Mucosa of stomach (tissue), 1 donor: ENCODE measurements around the gene TCERG1L.

Source experiments
- H3K27me3 ChIP-seq: one replicate; pipeline ENCODE4 v1.7.0; 2013; ENCODE audit warnings: mild to moderate bottlenecking, low read length; ENCODE audit not compliant: control insufficient read depth, insufficient read depth
- H3K36me3 ChIP-seq: one replicate; pipeline ENCODE4 v1.7.0; 2013; ENCODE audit warnings: low read length; ENCODE audit not compliant: control insufficient read depth, insufficient read depth
- H3K4me1 ChIP-seq: one replicate; pipeline ENCODE4 v1.7.0; 2013; ENCODE audit warnings: mild to moderate bottlenecking, low read length; ENCODE audit not compliant: control insufficient read depth, insufficient read depth
- H3K4me3 ChIP-seq: one replicate; pipeline ENCODE4 v1.7.0; 2013; ENCODE audit warnings: low read length
- H3K9ac ChIP-seq: one replicate; pipeline ENCODE4 v1.7.0; 2013; ENCODE audit warnings: mild to moderate bottlenecking, low read length, moderate library complexity
- H3K9me3 ChIP-seq: one replicate; pipeline ENCODE4 v1.7.0; 2013; ENCODE audit warnings: mild to moderate bottlenecking, low read length, moderate library complexity; ENCODE audit not compliant: control insufficient read depth
- donor health status: Pancreatic carcinoma.

Gene TCERG1L

DNA sequence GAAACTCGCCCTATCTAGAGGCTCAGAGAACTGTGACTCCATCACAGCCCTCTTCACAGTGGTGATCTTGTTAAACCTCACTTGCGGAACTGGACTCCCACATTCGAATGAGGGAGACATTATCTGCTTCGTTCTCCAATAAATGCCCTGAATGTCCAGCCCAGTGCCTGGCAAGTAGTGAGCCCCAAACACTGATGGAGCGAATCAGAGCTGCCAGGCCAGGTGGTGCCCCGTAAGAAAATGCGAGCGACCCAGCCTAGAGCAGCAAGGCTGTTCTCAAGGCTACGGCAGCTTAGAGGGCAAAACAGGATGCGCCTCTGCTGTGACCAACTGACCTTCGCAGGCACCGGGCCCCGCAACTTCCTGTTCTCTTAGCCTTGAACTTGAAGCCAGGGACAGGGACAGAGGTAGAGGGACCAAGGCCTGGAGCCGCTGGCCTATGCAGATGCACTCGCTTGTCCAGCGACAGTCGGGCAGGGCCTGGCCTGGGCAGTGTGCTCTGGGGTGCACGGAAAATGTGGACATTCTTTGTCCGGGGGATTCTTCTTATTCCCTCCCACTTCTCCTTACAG, 217.6 kb downstream of the TCERG1L start:
- H3K4me3 ChIP-seq, result no peak overlapping the region
- no peaks in the 10 kb centered on the region for H3K9me3 ChIP-seq
- H3K9ac ChIP-seq, result no peak overlapping the region
- no peaks in the 10 kb centered on the region for H3K27me3 ChIP-seq
- no peaks in the 10 kb centered on the region for H3K4me1 ChIP-seq
- H3K36me3 ChIP-seq, result no peaks in the 10 kb centered on the region

DNA sequence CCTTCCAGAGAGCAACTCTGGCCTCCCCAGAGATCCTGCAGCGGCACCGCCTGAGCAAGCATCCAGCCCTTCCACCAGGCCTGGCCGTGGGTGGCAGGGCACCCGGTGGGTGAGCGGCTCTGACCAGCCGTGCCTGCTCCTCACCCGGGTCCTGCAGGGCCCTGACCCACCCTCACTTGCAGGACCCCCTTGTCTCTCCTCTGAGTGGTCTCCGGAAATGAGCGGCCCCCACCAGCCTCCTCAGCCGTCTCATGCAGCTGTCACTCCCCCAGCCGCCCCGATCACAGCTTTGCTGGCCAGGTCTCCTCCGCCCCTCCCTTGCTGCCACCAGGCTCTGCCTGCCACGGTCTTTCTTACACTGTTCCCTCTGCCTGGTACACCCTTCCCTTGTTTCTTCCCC, 218.2 kb downstream of the TCERG1L start:
- Histone ChIP-seq H3K36me3 (no peaks in the 10 kb centered on the region), H3K4me3 (no peak overlapping the region), H3K27me3 (no peaks in the 10 kb centered on the region), H3K4me1 (no peaks in the 10 kb centered on the region), H3K9ac (no peak overlapping the region), H3K9me3 (no peaks in the 10 kb centered on the region)

DNA sequence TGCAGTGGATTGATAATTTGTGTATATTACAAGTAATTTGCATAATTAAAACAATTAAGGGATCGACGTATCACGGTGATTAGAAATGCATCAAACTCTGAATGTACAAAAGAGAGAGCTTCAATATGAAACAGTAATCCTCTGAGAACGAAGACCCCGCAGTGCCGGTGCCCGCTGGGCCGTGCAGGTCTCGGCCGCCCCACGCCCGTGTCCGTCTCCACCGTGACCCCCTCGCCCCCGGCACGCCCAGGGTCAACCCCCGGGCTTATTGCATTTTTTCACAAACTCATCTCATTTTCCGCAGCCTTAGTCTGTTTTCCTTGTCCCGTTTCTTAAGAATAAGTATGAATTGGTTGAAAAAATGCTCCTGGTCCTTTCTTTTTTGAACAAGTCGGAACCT, 218.6 kb downstream of the TCERG1L start:
- Histone ChIP-seq H3K36me3 (no peaks in the 10 kb centered on the region), H3K27me3 (no peaks in the 10 kb centered on the region), H3K4me1 (no peaks in the 10 kb centered on the region), H3K9me3 (no peaks in the 10 kb centered on the region), H3K9ac (no peak overlapping the region), H3K4me3 (no peak overlapping the region)

DNA sequence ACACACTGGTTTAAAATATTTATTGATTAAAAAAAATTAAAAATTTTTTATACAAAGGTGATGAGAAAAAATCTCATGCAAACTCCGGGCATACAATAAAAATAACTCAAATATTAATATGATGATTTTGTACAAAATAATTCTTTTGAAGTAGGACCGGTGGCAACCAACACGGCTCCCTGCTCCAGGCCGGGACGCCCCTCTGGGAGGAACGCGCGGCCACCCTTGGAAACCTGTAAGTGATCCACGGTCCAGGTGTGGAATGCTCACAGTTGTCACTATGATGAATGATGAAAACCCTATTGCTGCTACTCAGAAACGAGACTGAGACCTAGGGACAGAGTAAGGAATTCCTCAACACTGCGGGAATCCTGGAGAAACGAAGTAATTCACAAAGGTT, 219.1 kb downstream of the TCERG1L start:
- H3K27me3 ChIP-seq, result no peaks in the 10 kb centered on the region
- H3K4me3 ChIP-seq, result no peak overlapping the region
- no peaks in the 10 kb centered on the region for H3K36me3 ChIP-seq
- no peaks in the 10 kb centered on the region for H3K4me1 ChIP-seq
- H3K9ac ChIP-seq, result no peak overlapping the region
- no peaks in the 10 kb centered on the region for H3K9me3 ChIP-seq

DNA sequence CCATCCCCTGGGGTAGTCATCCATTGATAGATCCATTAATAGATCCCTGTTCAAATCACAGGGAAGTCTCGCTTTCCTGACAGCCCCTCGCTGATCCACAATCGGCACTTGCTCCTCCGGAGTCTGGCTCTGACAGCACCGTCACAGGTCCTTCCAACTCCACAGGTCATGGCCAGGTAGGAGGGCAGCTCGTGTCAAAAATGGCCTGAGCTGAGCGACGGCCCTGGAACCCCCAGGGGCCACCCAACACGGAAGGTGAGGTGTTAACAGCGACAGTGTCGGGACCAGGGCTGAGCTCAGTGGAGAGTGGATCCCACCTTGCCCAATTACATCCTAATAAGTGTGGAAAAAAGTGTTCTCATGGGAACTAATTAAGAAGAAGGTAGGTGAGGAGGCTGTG, 219.8 kb downstream of the TCERG1L start:
- no peaks in the 10 kb centered on the region for H3K27me3 ChIP-seq
- no peak overlapping the region for H3K9ac ChIP-seq
- no peak overlapping the region for H3K4me3 ChIP-seq
- no peaks in the 10 kb centered on the region for H3K4me1 ChIP-seq
- no peaks in the 10 kb centered on the region for H3K36me3 ChIP-seq
- H3K9me3 ChIP-seq, result no peaks in the 10 kb centered on the region

DNA sequence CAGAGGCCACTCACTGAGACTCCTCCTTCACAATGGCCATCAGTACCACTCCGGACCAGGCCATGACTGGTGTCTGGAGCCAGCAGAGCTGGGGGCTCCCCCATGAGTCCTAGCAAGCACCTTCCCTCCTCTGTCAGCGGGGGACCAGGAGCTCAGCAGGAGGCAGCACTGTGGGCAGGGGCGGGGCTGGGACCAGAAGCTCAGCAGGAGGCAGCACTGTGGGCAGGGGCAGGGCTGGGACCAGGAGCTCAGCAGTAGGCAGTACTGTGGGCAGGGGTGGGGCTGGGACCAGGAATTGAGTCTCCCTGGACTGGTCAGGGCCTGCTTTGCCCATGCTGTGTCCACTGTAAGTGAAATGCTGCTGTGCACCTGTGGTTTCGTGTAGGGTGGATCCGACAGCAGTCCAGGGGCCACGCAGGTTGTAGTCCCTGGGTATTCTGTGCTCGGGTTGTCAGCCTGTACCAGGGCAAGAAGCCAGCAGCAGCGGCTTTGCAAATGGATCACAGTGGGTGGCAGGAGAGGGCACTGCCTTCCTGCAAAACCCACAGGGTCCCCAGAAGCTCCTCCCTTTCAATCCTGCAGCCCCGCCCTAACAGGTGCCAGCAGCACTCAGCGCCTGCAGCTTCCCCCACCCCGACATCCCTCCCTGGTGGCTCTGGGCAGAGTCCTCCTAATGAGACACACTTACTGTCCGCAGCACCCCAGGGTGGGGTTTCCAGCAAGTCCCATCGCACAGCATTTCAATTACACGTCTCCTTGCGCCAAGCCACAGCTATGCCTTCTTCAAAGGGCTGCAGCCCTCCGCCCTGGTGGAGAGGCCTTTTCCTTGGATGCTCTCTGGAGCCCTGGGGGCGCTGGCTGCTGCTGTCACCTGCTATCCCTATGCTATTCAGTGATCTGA, 220.5 kb downstream of the TCERG1L start:
- Histone ChIP-seq H3K4me3 (no peak overlapping the region), H3K4me1 (no peaks in the 10 kb centered on the region), H3K27me3 (no peaks in the 10 kb centered on the region), H3K9me3 (no peaks in the 10 kb centered on the region), H3K36me3 (no peaks in the 10 kb centered on the region), H3K9ac (no peak overlapping the region)

DNA sequence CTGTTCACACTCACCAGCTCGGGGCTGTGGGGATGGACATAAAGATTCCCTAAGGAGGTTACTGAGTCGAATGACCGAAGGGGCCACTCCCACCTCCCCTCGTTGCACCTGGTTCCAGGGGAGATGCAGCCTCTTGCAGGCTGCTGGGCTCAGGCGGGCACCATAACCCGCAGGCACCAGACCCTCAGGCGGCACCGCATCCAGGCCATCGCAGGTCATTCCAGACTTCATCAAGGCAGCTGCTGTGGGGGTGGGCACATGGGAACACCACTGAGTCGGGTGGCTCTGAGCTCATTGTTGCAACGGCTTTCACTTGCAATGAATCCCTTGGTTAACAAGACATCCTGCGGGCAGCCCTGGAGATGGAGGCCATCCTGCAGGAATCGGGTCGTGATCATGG, 221.7 kb downstream of the TCERG1L start:
- no peaks in the 10 kb centered on the region for H3K9me3 ChIP-seq
- H3K36me3 ChIP-seq, result no peaks in the 10 kb centered on the region
- H3K27me3 ChIP-seq, result no peaks in the 10 kb centered on the region
- H3K4me1 ChIP-seq, result no peaks in the 10 kb centered on the region
- no peak overlapping the region for H3K4me3 ChIP-seq
- no peak overlapping the region for H3K9ac ChIP-seq

DNA sequence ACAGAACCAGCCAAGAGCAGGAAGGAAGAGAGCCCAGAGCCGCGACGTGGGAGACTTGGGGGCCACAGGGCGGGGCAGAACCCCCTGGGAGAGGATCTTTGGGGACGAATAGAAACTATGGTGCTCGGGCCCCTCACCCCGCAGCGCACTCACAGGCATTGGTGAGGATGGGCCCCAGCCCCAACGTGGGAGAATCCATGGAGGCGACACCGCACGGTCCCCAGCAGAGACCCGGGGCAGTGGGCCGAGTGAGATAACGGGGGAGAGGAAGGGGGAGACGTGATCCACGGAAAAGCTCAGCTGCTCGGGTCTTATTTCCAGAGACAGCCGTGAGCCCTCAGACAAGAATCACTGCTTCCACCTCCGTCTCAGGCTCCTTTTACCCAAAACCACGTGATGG, 222.4 kb downstream of the TCERG1L start:
- Histone ChIP-seq H3K27me3 (peaks cover under 1% of the 10 kb centered on the region), H3K36me3 (no peaks in the 10 kb centered on the region), H3K4me3 (no peak overlapping the region), H3K9me3 (no peaks in the 10 kb centered on the region), H3K9ac (no peak overlapping the region), H3K4me1 (no peaks in the 10 kb centered on the region)

DNA sequence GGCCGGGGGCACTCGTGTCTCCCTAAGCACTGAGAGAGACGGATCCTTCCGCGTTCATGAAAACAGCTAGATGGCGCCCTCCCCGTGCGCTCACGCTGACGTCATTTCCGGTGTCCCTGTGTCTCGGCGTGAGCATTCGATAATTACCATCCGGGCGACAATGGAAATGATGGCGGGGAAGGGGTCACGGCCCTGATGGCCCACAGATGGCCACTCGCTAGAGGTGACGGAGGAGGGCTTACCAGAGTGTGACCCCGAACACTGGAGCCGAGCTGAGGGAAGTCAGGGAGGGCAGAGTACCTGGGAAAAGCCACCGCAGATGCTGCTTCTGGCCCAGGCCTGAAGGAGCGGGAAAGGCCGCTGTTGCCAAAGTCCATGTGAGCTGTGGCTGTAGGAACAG, 222.9 kb downstream of the TCERG1L start:
- H3K27me3 ChIP-seq, result peaks cover 3% of the 10 kb centered on the region
- no peaks in the 10 kb centered on the region for H3K4me1 ChIP-seq

DNA sequence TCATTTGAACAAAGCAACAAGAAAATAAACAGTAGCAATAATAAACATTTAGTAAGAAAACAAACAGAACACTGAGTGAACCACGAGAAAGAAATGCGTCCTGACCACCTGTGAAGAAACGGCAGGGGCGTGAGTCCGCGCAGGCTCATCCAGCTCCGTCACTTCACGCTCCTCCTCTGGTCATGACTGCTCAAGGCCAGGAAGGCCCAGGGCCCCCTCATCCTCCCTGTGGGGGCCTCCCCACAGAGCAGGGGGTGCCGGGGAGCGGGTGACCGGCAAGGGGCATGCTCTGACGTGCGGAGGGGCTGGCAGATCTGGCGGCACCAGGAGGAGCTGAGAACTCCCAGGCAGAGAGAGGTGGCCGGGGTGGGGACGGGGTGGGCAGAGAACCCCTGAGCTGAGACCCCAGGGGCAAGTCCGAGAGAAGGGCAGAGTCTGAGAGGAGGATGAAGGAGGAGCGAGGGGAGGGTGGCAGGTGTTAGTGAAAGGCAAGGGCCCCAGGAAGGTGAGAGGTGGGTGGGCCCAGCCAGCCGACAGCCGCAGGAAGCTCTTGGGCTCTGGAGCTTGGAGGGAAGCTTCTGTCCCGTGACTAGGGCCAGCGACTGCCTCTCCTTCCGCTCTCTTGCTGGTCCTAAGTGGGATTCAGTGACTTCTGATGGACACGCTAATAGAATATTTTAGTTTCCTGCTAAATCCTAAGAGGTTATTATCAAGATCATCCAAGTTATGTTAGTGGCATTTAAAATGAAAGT, 223.9 kb downstream of the TCERG1L start:
- H3K9me3 ChIP-seq, result no peaks in the 10 kb centered on the region

More for the DNA sequence above, 222.9 kb downstream of the TCERG1L start:
- Histone ChIP-seq H3K9ac (no peak overlapping the region), H3K36me3 (no peaks in the 10 kb centered on the region), H3K4me3 (no peak overlapping the region), H3K9me3 (no peaks in the 10 kb centered on the region)

DNA sequence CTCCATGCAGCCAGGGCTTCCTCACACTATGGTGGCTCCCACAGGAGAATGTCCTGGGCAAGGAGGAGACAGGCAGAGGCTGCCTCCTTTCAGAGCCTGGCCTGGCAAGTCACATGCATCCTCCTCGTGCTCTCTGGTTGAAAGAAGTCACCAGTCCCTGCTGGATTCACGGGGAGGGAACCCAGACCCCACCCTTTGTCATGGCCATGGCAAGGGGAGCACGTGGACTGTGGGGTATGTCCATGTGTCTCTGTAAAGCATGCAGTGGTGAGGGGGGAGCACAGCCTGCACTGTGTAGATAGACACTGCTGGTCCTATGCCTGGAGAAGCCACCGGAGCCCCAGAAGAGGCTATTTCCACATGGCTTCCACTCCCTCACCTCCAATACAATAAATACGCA, 225.0 kb downstream of the TCERG1L start:
- H3K4me1 ChIP-seq, result no peaks in the 10 kb centered on the region
- H3K4me3 ChIP-seq, result no peak overlapping the region
- no peak overlapping the region for H3K9ac ChIP-seq
- H3K27me3 ChIP-seq, result peaks cover 3% of the 10 kb centered on the region
- no peaks in the 10 kb centered on the region for H3K36me3 ChIP-seq
- no peaks in the 10 kb centered on the region for H3K9me3 ChIP-seq

More for the DNA sequence above, 223.9 kb downstream of the TCERG1L start:
- H3K9ac ChIP-seq, result no peak overlapping the region
- H3K4me3 ChIP-seq, result no peak overlapping the region
- H3K4me1 ChIP-seq, result no peaks in the 10 kb centered on the region
- H3K27me3 ChIP-seq, result peaks cover 3% of the 10 kb centered on the region
- H3K36me3 ChIP-seq, result no peaks in the 10 kb centered on the region

DNA sequence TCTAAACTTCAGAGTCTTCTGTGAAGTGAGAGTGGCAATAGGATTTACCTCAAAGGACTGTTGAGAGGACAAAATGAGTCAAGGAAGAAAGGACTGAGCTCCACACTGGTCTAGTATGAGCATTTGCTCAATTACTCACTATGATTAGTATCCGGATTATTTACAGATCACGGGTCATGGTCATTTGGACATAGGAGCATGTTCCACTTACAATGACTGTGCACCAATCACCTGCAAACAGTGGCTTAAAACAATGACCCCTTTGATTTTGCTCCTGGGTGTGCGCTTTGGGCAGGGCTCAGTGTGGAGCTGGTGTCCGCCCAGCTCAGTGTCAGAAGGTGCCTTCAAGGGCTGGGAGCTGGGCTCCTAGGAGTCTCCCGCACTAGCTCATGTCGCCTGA, 225.4 kb downstream of the TCERG1L start:
- Histone ChIP-seq H3K9ac (no peak overlapping the region), H3K4me3 (no peak overlapping the region), H3K9me3 (no peaks in the 10 kb centered on the region), H3K4me1 (no peaks in the 10 kb centered on the region), H3K36me3 (no peaks in the 10 kb centered on the region), H3K27me3 (peaks cover 3% of the 10 kb centered on the region)
